HG02678 (cell line): ENCODE measurements around the gene FLG.
"Not testable (repeated sequence)": the region's sequence is repeated elsewhere in the genome, so short reads cannot be mapped to it uniquely, and the experiment has no call there.

Experiments used
- ATAC-seq: cut with Tn5 transposase; IDR thresholded peaks from one replicate; pipeline ENCODE4 v1.9.1; 2021; ENCODE audit warnings: mild to moderate bottlenecking, moderate library complexity; ENCODE audit not compliant: unreplicated experiment

Gene FLG

GRCh38 chr1:152303139-152303872 is 21.7 kb downstream of the FLG start:
- not testable (repeated sequence) for ATAC-seq

- not testable (repeated sequence) for ATAC-seq
These were observed 68.6 kb downstream of the FLG start for GRCh38 chr1:152256394-152256793.
